ENCODE results near the gene FKBP1A. TPM values are rescaled to one million over a fixed set of nuclear protein-coding genes. Genes with fewer than 3 reads are reported as not detected.
"Not testable (repeated sequence)": the region's sequence is repeated elsewhere in the genome, so short reads cannot be mapped to it uniquely, and the experiment has no call there.

Gene FKBP1A
- total RNA-seq, 2 donors from 2014 or later: 307 to 310 TPM

DNA sequence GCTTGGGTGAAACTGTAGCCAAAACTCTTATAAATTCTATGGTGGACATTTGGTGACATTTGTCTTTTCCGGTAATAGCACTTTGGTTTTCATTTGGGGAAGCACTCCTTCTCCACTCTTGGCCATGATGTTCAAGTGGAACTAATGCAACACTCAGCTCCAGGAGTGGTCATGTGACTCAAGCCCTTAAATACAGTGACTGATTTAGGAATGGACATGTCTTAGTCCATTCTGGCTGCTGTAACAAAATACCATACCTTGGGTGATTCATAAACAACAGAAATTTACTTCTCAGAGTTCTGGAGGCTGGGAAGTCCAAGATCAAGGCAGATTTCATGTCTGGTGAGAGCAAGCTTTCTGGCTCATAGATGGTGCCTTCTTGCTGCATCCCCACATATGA is 10.8 kb upstream of the FKBP1A start:
- peaks cover 5% of the 10 kb centered on the region for H3K4me1 ChIP-seq
- H3K9me3 ChIP-seq: no peaks in the 10 kb centered on the region

DNA sequence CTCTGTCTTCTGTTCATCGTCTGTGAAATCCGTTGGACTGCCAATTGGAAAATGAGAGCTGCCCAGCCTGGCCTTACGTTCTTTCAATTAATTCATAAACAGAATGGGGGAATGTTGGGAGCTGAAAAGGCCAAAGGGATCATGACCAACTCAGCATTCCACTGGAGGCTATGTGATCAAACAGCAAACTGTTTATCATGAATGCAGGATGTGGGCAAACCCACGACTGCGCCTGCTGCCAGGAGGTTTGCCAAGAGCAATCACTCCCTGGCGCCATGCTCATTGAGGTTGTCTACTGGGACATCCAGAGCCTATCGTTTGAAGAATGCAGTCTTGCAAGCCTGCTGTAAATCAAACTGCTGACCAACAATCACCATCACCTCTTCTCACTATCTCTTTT is 9.3 kb upstream of the FKBP1A start:
- peaks cover 5% of the 10 kb centered on the region for H3K4me1 ChIP-seq
- no peaks in the 10 kb centered on the region for H3K27me3 ChIP-seq

More for the DNA sequence above, 10.8 kb upstream of the FKBP1A start:
- intact Hi-C loops (cut with DNase I): no loop called here
- Histone ChIP-seq H3K27me3 (no peaks in the 10 kb centered on the region), H3K27ac (no peak overlapping the region), H3K4me3 (no peak overlapping the region), H3K36me3 (no peaks in the 10 kb centered on the region), H3K9ac (ENCODE audit: low read depth in 2 of 2, low read length in 2 of 2) (no peak overlapping the region)
- DNase-seq: no peak
- TF ChIP-seq, protein P1, sequence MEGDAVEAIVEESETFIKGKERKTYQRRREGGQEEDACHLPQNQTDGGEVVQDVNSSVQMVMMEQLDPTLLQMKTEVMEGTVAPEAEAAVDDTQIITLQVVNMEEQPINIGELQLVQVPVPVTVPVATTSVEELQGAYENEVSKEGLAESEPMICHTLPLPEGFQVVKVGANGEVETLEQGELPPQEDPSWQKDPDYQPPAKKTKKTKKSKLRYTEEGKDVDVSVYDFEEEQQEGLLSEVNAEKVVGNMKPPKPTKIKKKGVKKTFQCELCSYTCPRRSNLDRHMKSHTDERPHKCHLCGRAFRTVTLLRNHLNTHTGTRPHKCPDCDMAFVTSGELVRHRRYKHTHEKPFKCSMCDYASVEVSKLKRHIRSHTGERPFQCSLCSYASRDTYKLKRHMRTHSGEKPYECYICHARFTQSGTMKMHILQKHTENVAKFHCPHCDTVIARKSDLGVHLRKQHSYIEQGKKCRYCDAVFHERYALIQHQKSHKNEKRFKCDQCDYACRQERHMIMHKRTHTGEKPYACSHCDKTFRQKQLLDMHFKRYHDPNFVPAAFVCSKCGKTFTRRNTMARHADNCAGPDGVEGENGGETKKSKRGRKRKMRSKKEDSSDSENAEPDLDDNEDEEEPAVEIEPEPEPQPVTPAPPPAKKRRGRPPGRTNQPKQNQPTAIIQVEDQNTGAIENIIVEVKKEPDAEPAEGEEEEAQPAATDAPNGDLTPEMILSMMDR (IDR thresholded peaks at IDR 0.05): no peak

DNA sequence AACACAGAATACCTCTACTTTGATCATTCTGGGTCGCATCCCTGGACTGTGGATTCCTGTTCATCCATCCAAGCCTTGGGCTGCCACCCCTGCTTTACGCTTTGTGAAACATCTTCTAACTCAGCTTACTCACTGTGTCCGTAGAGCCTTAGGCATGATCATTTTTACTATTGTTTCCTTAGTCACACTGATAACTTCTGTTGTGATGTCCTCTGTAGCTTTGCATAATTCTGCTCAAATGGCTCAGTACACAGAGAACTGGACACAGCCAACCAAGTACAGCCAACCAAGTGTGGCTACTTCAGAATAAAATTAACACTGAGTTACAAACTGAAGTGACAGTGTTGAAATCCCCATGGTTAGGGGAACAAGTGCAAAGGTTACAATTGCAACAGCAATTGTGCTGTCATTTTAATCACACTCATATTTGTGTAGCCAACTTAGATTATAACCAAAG is 8.6 kb upstream of the FKBP1A start:
- no peaks in the 10 kb centered on the region for H3K27me3 ChIP-seq
- no peak for DNase-seq
- intact Hi-C loops (cut with DNase I): no loop called here
- no peaks in the 10 kb centered on the region for H3K36me3 ChIP-seq
- TF ChIP-seq, protein P1 (IDR thresholded peaks at IDR 0.05): no peak
- H3K27ac ChIP-seq: no peak overlapping the region
- peaks cover 5% of the 10 kb centered on the region for H3K4me1 ChIP-seq
- H3K9ac ChIP-seq (ENCODE audit: low read depth in 2 of 2, low read length in 2 of 2): peak overlapping the region in 1 of 2 donors; percentile 21
- no peak overlapping the region for H3K4me3 ChIP-seq
- no peaks in the 10 kb centered on the region for H3K9me3 ChIP-seq

More for the DNA sequence above, 9.3 kb upstream of the FKBP1A start:
- DNase-seq: no peak
- Histone ChIP-seq H3K27ac (no peak overlapping the region), H3K36me3 (no peaks in the 10 kb centered on the region), H3K9me3 (no peaks in the 10 kb centered on the region), H3K9ac (ENCODE audit: low read depth in 2 of 2, low read length in 2 of 2) (no peak overlapping the region), H3K4me3 (no peak overlapping the region)
- TF ChIP-seq, protein P1 (IDR thresholded peaks at IDR 0.05): no peak
- intact Hi-C loops (cut with DNase I): no loop called here

DNA sequence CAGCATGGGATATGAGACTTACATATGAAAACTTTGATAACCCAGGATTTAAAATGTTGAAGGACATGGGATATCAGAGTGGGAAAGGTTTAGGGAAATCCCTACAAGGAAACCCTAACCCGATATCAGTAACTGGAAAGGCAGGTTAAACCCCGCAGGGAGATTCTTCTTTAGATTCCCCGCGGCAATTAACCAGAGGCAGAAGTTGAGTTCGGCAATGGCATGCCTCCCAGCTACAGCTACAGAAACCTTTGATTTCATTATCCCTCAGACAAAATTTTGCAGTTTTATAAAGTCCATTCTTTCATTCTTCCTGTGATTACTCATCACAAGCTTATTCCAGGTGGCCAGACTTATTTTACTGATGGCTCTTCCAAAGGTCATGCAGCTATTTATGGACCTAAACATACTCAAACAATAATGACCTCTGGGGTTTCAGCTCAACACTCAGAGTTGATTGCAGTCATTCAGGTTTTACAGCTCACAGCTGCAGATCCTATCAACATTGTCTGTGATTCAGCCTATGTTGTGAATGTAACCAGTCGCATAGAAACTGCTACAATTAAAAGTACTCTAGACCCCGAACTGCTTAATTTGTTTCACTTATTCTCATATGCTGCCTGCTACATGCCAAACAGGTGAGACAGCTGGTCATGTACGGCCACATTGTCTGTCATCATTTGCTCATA is 7.0 kb upstream of the FKBP1A start:
- intact Hi-C loops (cut with DNase I): loop anchor here (10.0 kb wide), 1 partner anchor 65 kb away; the partner anchor contains the start of gene NSFL1C
- not testable (repeated sequence) for H3K9me3 ChIP-seq, H3K27me3 ChIP-seq, H3K36me3 ChIP-seq, H3K4me3 ChIP-seq, H3K4me1 ChIP-seq
- peak; percentile 59 for DNase-seq
- Histone ChIP-seq H3K27ac (peak overlapping the region; percentile 64), H3K9ac (ENCODE audit: low read depth in 2 of 2, low read length in 2 of 2) (peak overlapping the region in 1 of 2 donors; percentile 19)

DNA sequence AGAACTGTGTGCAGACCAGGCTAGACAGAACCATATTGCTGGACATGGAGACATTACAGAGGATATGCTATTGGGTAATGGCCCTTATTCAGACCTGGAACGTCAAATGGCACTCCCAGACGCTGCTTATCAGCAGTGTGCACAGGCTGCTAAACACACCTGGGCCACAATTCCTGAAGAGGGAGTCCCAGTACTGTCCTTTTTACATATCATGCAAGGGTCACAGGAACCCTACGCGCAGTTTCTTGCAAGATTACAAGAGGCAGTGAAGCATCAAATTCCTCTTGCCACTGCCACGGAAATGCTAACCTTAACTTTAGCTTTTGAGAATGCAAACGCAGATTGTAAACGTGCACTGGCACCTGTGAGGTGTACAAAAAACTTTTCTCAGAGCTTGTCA is 5.3 kb upstream of the FKBP1A start:
- not testable (repeated sequence) for H3K9me3 ChIP-seq; H3K27me3 ChIP-seq; H3K4me3 ChIP-seq; H3K36me3 ChIP-seq; H3K4me1 ChIP-seq; DNase-seq; H3K9ac ChIP-seq (ENCODE audit: low read depth in 2 of 2, low read length in 2 of 2); H3K27ac ChIP-seq
- TF ChIP-seq, protein P1 (IDR thresholded peaks at IDR 0.05): peak; percentile 9
- intact Hi-C loops (cut with DNase I): loop anchor here (10.0 kb wide), 1 partner anchor 67 kb away; the partner anchor contains the start of gene NSFL1C

DNA sequence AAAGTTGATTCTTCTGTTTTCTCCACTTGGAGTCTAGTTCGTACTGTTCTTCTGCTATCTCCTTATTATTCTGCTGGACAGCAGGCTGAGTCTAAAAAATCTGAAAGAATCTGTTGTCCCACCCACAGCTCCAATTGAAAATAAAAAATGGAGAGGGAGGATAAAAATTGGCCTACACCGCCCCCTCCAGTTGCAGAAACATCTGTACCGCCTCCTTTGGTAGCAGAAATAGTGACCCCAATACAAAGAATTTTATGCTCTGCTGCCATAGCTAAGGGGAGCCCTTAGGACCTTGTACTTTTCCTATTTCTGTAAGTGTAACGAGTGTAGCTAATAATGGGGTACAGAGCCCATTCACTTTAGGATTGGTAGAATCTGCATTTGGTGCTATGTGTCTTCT is 4.9 kb upstream of the FKBP1A start:
- intact Hi-C loops (cut with DNase I): loop anchor here (10.0 kb wide), 1 partner anchor 67 kb away; the partner anchor contains the start of gene NSFL1C

More for the DNA sequence above, 4.9 kb upstream of the FKBP1A start:
- no peak for DNase-seq
- Histone ChIP-seq H3K27ac (no peak overlapping the region), H3K4me3 (no peak overlapping the region), H3K27me3 (no peaks in the 10 kb centered on the region), H3K9ac (ENCODE audit: low read depth in 2 of 2, low read length in 2 of 2) (no peak overlapping the region), H3K4me1 (peaks cover 5% of the 10 kb centered on the region), H3K9me3 (no peaks in the 10 kb centered on the region), H3K36me3 (no peaks in the 10 kb centered on the region)
- TF ChIP-seq, protein P1 (IDR thresholded peaks at IDR 0.05): peak; percentile 7
